ENCODE results near the gene CTSD. TPM values are rescaled to one million over a fixed set of nuclear protein-coding genes. Genes with fewer than 3 reads are reported as not detected.

Gene CTSD
- total and polyA plus RNA-seq, 4 donors: 310 to 814 (median 553) TPM

DNA sequence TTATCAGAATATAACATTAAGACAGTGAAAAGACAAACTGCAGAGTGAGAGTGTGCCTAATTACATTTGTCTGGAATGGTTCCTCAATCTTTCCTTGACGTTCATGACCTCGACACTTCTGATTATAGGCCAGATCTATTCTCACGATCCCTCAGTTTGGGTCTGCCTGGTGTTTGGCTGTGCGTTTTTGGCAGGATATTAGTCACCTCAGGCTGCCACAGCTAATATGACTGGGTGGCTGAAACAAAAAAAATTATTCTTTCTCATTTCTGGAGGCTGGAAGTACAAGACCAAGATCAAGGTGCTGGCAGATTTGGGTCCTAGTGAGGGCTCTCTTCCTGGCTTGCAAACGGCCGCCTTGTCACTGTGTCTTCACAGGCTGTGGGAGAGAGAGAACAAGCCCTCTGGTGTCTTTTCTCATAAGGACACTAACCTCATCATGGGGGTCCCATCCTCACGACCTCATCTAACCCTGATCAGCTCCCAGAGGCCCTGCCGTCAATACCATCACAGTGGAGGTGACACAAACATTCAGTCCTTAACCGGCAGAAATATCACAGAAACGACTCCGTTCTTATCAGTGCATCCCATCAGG is 36.5 kb downstream of the CTSD start:
- DNase-seq (ENCODE audit: low spot score): no peak
- peaks cover 0 to 6% (median 2%) of the 10 kb centered on the region in 4 donors for H3K27me3 ChIP-seq (ENCODE audit: control insufficient read depth in 4 of 4, insufficient read depth in 4 of 4, low read length in 3 of 4)
- H3K9me3 ChIP-seq (ENCODE audit: control insufficient read depth in 4 of 4, low read length in 3 of 4): no peaks in the 10 kb centered on the region
- TF ChIP-seq FOXA1 (IDR thresholded peaks at IDR 0.05) (no peak), YY1 (IDR thresholded peaks at IDR 0.05) (no peak), SP1 (IDR thresholded peaks at IDR 0.05) (no peak), RXRA (IDR thresholded peaks at IDR 0.05) (no peak), HNF4G (IDR thresholded peaks at IDR 0.05) (no peak)
- TF ChIP-seq, protein P1, sequence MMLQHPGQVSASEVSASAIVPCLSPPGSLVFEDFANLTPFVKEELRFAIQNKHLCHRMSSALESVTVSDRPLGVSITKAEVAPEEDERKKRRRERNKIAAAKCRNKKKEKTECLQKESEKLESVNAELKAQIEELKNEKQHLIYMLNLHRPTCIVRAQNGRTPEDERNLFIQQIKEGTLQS (IDR thresholded peaks at IDR 0.05): no peak
- TF ChIP-seq, protein P2, sequence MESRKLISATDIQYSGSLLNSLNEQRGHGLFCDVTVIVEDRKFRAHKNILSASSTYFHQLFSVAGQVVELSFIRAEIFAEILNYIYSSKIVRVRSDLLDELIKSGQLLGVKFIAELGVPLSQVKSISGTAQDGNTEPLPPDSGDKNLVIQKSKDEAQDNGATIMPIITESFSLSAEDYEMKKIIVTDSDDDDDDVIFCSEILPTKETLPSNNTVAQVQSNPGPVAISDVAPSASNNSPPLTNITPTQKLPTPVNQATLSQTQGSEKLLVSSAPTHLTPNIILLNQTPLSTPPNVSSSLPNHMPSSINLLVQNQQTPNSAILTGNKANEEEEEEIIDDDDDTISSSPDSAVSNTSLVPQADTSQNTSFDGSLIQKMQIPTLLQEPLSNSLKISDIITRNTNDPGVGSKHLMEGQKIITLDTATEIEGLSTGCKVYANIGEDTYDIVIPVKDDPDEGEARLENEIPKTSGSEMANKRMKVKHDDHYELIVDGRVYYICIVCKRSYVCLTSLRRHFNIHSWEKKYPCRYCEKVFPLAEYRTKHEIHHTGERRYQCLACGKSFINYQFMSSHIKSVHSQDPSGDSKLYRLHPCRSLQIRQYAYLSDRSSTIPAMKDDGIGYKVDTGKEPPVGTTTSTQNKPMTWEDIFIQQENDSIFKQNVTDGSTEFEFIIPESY (IDR thresholded peaks at IDR 0.05): no peak
- H3K36me3 ChIP-seq (ENCODE audit: control insufficient read depth in 4 of 4, insufficient read depth in 3 of 4, low read depth in 1 of 4, low read length in 3 of 4): no peaks in the 10 kb centered on the region
- H3K9ac ChIP-seq (ENCODE audit: low read depth in 1 of 2, low read length in 2 of 2): no peak overlapping the region
- no peak overlapping the region for H3K4me3 ChIP-seq (ENCODE audit: low read depth in 1 of 3, low read length in 3 of 3)
- H3K4me1 ChIP-seq (ENCODE audit: control insufficient read depth in 4 of 4, insufficient read depth in 4 of 4, low read length in 3 of 4): no peaks in the 10 kb centered on the region
- WGBS: 68% methylated on average over 11 of the region's 11 CpGs
- no peak overlapping the region for H3K27ac ChIP-seq (ENCODE audit: low read depth in 1 of 2, low read length in 2 of 2)

DNA sequence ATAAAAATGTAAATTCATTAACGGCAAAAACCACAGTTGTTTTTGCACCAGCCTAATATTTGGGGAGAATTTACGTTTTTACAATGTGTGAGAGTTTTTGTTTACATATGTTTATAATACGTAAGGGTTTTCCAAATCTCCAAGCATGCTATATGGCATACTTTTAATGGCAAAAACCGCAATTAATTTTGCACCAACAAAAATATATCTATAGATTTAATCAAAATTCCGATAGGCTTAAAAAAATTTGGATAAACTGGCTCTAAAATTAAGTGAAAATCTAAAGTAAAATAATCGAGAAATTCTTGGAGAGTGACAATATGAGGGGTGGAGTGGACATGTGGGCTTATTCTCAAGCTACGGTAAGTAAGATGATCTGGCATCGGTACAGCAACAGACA is 43.9 kb downstream of the CTSD start:
- H3K27me3 ChIP-seq (ENCODE audit: control insufficient read depth in 4 of 4, insufficient read depth in 4 of 4, low read length in 3 of 4): no peaks in the 10 kb centered on the region
- no peak for DNase-seq (ENCODE audit: low spot score)
- H3K4me3 ChIP-seq (ENCODE audit: low read depth in 1 of 3, low read length in 3 of 3): no peak overlapping the region
- H3K9ac ChIP-seq (ENCODE audit: low read depth in 1 of 2, low read length in 2 of 2): no peak overlapping the region
- no peak overlapping the region for H3K27ac ChIP-seq (ENCODE audit: low read depth in 1 of 2, low read length in 2 of 2)
- H3K9me3 ChIP-seq (ENCODE audit: control insufficient read depth in 4 of 4, low read length in 3 of 4): no peaks in the 10 kb centered on the region
- 80% methylated on average over 8 of the region's 8 CpGs for WGBS
- no peaks in the 10 kb centered on the region for H3K4me1 ChIP-seq (ENCODE audit: control insufficient read depth in 4 of 4, insufficient read depth in 4 of 4, low read length in 3 of 4)
- H3K36me3 ChIP-seq (ENCODE audit: control insufficient read depth in 4 of 4, insufficient read depth in 3 of 4, low read depth in 1 of 4, low read length in 3 of 4): no peaks in the 10 kb centered on the region
- no peak for TF ChIP-seq RXRA (IDR thresholded peaks at IDR 0.05)
- TF ChIP-seq JUND (IDR thresholded peaks at IDR 0.05): no peak
- TF ChIP-seq YY1 (IDR thresholded peaks at IDR 0.05): no peak
- TF ChIP-seq SP1 (IDR thresholded peaks at IDR 0.05): no peak

DNA sequence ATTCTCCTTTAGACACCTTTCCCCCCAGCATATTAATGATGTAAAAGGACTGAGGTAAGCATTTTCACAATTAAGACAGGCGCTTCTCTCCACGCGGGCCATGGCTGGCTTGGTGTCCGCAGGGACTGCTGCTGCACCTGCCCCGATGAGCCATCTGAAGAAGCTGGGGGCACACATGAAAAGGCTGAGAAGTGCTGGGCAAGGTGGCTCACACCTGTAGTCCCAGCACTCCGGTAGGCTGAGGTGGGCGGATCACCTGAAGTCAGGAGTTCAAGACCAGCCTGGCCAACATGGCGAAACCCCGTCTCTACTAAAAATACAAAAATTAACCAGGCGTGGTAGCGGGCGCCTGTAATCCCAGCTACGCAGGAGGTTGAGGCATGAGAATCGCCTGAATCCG is 45.4 kb downstream of the CTSD start:
- Histone ChIP-seq H3K9ac (ENCODE audit: low read depth in 1 of 2, low read length in 2 of 2) (no peak overlapping the region), H3K4me1 (ENCODE audit: control insufficient read depth in 4 of 4, insufficient read depth in 4 of 4, low read length in 3 of 4) (no peaks in the 10 kb centered on the region), H3K36me3 (ENCODE audit: control insufficient read depth in 4 of 4, insufficient read depth in 3 of 4, low read depth in 1 of 4, low read length in 3 of 4) (no peaks in the 10 kb centered on the region), H3K9me3 (ENCODE audit: control insufficient read depth in 4 of 4, low read length in 3 of 4) (no peaks in the 10 kb centered on the region), H3K27ac (ENCODE audit: low read depth in 1 of 2, low read length in 2 of 2) (no peak overlapping the region), H3K27me3 (ENCODE audit: control insufficient read depth in 4 of 4, insufficient read depth in 4 of 4, low read length in 3 of 4) (no peaks in the 10 kb centered on the region), H3K4me3 (ENCODE audit: low read depth in 1 of 3, low read length in 3 of 3) (no peak overlapping the region)
- 95% methylated on average over 15 of the region's 15 CpGs for WGBS
- DNase-seq (ENCODE audit: low spot score): no peak
- TF ChIP-seq GABPA (IDR thresholded peaks at IDR 0.05 in 1 of 2, conservative IDR thresholded peaks at IDR 0.05 in 1 of 2): no peak
- no peak for TF ChIP-seq HNF4G (IDR thresholded peaks at IDR 0.05)
- TF ChIP-seq, protein P2 (IDR thresholded peaks at IDR 0.05): no peak
- TF ChIP-seq FOXA2 (IDR thresholded peaks at IDR 0.05): no peak
- TF ChIP-seq HNF4A (conservative IDR thresholded peaks at IDR 0.05): no peak

Data from liver (tissue), 9 donors.